ENCODE data around the gene KIF5A.

Gene KIF5A

GRCh38 chr12:57605811-57606311 is 56.0 kb downstream of the KIF5A start:
- TF ChIP-seq CTCF (IDR thresholded peaks at IDR 0.05; ENCODE audit: borderline replicate concordance, insufficient read depth, low read depth, low read length): no peak
- H3K4me3 ChIP-seq (ENCODE audit: low read depth, low read length): no peak overlapping the region

- no peak overlapping the region for H3K4me3 ChIP-seq (ENCODE audit: low read depth, low read length)
- TF ChIP-seq CTCF (IDR thresholded peaks at IDR 0.05; ENCODE audit: borderline replicate concordance, insufficient read depth, low read depth, low read length): no peak
These were observed 56.6 kb downstream of the KIF5A start for GRCh38 chr12:57606399-57606798.

GRCh38 chr12:57606821-57607220 is 57.0 kb downstream of the KIF5A start:
- no peak for TF ChIP-seq CTCF (IDR thresholded peaks at IDR 0.05; ENCODE audit: borderline replicate concordance, insufficient read depth, low read depth, low read length)
- H3K4me3 ChIP-seq (ENCODE audit: low read depth, low read length): no peak overlapping the region

GRCh38 chr12:57607958-57608663 is 58.3 kb downstream of the KIF5A start:
- H3K4me3 ChIP-seq (ENCODE audit: low read depth, low read length): no peak overlapping the region
- TF ChIP-seq CTCF (IDR thresholded peaks at IDR 0.05; ENCODE audit: borderline replicate concordance, insufficient read depth, low read depth, low read length): no peak

- H3K4me3 ChIP-seq (ENCODE audit: low read depth, low read length): no peak overlapping the region
- TF ChIP-seq CTCF (IDR thresholded peaks at IDR 0.05; ENCODE audit: borderline replicate concordance, insufficient read depth, low read depth, low read length): no peak
These were observed 59.4 kb downstream of the KIF5A start for GRCh38 chr12:57609101-57609780.

GRCh38 chr12:57609781-57610553 is 60.1 kb downstream of the KIF5A start:
- no peak for TF ChIP-seq CTCF (IDR thresholded peaks at IDR 0.05; ENCODE audit: borderline replicate concordance, insufficient read depth, low read depth, low read length)
- H3K4me3 ChIP-seq (ENCODE audit: low read depth, low read length): no peak overlapping the region
